ENCODE data around the gene DNM1. TPM values are rescaled to one million over a fixed set of nuclear protein-coding genes. Genes with fewer than 3 reads are reported as not detected.
A peak's percentile ranks its signal among the peaks of the same experiment; 100 is the strongest.

DNM1 gene
- total RNA-seq, 5 donors from 2014 or later (not counting 1 experiment from before 2014, with no cell fraction given), result 0.95 to 3.0 (median 1.8) TPM

DNA sequence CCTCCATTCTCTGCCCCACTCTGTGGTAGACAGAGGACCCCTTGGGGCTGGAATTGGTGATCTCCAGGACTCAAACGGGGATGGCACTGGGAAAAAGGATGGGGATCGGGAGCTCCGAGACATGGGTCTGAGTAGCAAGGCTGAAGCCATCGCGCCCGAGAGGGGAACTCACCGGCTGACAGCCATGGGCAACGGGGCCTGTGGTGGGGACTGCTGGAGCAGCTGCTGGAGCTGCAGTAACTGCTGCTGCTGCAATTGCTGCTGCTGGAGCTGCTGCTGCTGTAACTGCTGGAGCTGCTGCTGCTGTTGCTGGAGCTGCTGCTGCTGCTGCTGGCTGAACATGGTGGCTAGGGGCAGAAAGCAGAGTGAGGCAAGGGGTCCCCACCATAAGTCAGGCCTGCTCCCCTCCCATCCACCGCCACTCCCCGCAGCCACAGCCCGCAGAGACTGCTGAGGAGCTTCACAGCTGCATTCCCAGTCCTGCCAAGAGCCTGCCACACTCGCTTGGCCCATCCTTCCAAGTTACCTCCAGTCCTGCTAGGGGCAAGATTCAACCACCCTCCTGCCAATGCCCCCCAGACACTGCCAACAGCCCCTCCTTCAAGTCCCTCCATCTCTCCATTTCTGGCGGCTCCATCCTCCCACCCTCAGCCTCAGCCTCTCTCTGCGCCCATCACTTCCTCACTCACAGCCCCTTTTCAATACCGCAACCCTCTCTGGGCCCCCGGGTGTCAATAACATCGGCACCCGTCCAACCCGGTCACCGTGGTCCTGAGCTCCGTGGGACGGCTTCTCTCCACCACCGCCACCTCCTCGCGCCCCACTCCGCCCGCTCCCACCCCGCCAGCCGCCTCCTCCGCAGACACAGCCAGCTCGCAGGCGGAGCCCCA is 12.4 kb upstream of the DNM1 start:
- Mint-ChIP-seq H3K4me3 (peak overlapping the region; percentile 88 to 94 (median 91)), H3K27ac (peak overlapping the region; percentile 84 to 87), H3K9me3 (no peaks in the 10 kb centered on the region), H3K4me1 (peaks cover 31 to 35% (median 34%) of the 10 kb centered on the region in 3 donors), H3K27me3 (no peaks in the 10 kb centered on the region), H3K36me3 (peaks cover 21% of the 10 kb centered on the region)
- no peaks in the 10 kb centered on the region for H3K9me3 ChIP-seq
- DNase-seq (peak in 10 of 35 experiments; percentile 5 to 26 (median 10)), ATAC-seq (replicated peaks in 1 of 4) (peak; percentile 54 to 68 (median 63))
- peaks cover 6 to 23% of the 10 kb centered on the region in 2 experiments for H3K4me1 ChIP-seq (ENCODE audit: control insufficient read depth in 1 of 2, extremely low read depth in 1 of 2, insufficient read depth in 2 of 2, low read length in 2 of 2)
- POLR2A ChIA-PET, result interaction anchor here in 1 of 2 donors (0.6 kb wide), 1 partner anchor 141 kb away, joined by 3 read pairs; no protein-coding TSS in a partner anchor
- peak overlapping the region; percentile 44 to 62 for H3K4me3 ChIP-seq (ENCODE audit: control insufficient read depth in 1 of 2, extremely low read depth in 1 of 2, low read length in 1 of 2)
- WGBS (ENCODE audit: insufficient coverage), result 25% methylated on average over 28 of the region's 32 CpGs
- CTCF ChIA-PET, result interaction anchor here in 1 of 2 donors (0.5 to 1.1 kb wide), 4 partner anchors 31 to 927 kb away, joined by 3 to 6 read pairs (median 4); partner anchors contain the start of gene BBLN
- peaks cover 0 to 26% of the 10 kb centered on the region in 2 donors for H3K36me3 ChIP-seq (ENCODE audit: control insufficient read depth in 2 of 2, extremely low read depth in 1 of 2, insufficient read depth in 1 of 2, low read length in 1 of 2)
- H3K27me3 ChIP-seq (replicated peaks in 1 of 2; ENCODE audit: control insufficient read depth in 2 of 2, extremely low read depth in 1 of 2, insufficient read depth in 2 of 2, low read length in 1 of 2), result peaks cover 0 to 14% of the 10 kb centered on the region in 2 experiments
- H3K27ac ChIP-seq (ENCODE audit: low read length), result no peak overlapping the region

DNA sequence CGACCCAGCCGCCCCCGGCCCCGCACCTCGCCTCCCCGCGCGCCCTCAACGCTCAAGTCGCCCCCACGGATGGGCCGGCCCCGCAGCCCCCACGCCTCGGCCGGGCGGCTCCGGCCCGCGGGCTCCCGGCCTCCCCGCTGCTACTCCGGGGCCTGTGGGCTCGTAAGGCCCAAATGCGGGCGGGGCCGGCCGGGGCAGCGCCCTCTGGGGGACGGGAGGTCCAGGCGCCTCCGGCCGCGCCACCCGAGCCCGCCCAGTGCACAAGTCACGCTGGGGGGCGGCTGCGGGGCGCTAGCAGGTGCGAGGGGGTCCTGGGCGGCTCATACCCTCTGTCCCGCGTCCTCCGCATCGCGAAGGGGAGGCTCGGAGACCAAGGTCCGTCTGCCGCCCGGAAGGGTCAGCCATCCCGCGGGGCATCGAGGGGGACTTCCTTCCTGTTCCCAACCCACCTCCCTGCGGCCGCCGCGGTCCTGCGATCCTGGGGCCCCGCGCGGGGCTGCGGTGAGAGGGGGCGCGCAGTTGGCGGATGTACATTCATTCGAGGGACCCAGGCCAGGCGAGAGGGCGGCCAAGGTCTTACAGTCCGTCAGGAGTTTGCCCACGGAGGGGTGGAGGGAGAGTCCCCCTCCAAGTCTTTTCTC is 11.7 kb upstream of the DNM1 start, which contains the start of gene CIZ1:
CIZ1 (minus strand) TSS at position 167 of the 641 bp plus-strand sequence. CDS start 715 bp downstream, outside the sequence.
- ChIA-PET CTCF (interaction anchor here in 1 of 2 donors (0.7 to 1.1 kb wide), 3 partner anchors 13 to 33 kb away, joined by 3 to 6 read pairs (median 3); partner anchors contain the start of gene BBLN), POLR2A (interaction anchor here in 1 of 2 donors (0.6 kb wide), 1 partner anchor 96 kb away, joined by 3 read pairs; no protein-coding TSS in a partner anchor)
- no peaks in the 10 kb centered on the region for H3K9me3 ChIP-seq
- H3K4me3 ChIP-seq (ENCODE audit: control insufficient read depth in 1 of 2, extremely low read depth in 1 of 2, low read length in 1 of 2), result peak within 1 kb of the TSS; percentile 53 to 62
- peaks cover 0 to 14% of the 10 kb centered on the region in 2 experiments for H3K27me3 ChIP-seq (replicated peaks in 1 of 2; ENCODE audit: control insufficient read depth in 2 of 2, extremely low read depth in 1 of 2, insufficient read depth in 2 of 2, low read length in 1 of 2)
- under 1% methylated on average over 56 of the region's 71 CpGs for WGBS (ENCODE audit: insufficient coverage)
- peak; percentile 27 to 85 (median 58) for DNase-seq
- no peak within 1 kb of the TSS for H3K27ac ChIP-seq (ENCODE audit: low read length)
- Mint-ChIP-seq H3K4me3 (peak within 1 kb of the TSS; percentile 88 to 94 (median 91)), H3K27ac (peak within 1 kb of the TSS; percentile 84 to 87), H3K27me3 (no peaks in the 10 kb centered on the region), H3K9me3 (no peaks in the 10 kb centered on the region), H3K4me1 (peaks cover 29 to 34% (median 29%) of the 10 kb centered on the region in 3 donors), H3K36me3 (peaks cover 17% of the 10 kb centered on the region)
- H3K36me3 ChIP-seq (ENCODE audit: control insufficient read depth in 2 of 2, extremely low read depth in 1 of 2, insufficient read depth in 1 of 2, low read length in 1 of 2), result peaks cover 0 to 19% of the 10 kb centered on the region in 2 donors
- peak; percentile 92 to 97 (median 93) for ATAC-seq (replicated peaks in 1 of 4)
- peaks cover 6 to 23% of the 10 kb centered on the region in 2 experiments for H3K4me1 ChIP-seq (ENCODE audit: control insufficient read depth in 1 of 2, extremely low read depth in 1 of 2, insufficient read depth in 2 of 2, low read length in 2 of 2)

DNA sequence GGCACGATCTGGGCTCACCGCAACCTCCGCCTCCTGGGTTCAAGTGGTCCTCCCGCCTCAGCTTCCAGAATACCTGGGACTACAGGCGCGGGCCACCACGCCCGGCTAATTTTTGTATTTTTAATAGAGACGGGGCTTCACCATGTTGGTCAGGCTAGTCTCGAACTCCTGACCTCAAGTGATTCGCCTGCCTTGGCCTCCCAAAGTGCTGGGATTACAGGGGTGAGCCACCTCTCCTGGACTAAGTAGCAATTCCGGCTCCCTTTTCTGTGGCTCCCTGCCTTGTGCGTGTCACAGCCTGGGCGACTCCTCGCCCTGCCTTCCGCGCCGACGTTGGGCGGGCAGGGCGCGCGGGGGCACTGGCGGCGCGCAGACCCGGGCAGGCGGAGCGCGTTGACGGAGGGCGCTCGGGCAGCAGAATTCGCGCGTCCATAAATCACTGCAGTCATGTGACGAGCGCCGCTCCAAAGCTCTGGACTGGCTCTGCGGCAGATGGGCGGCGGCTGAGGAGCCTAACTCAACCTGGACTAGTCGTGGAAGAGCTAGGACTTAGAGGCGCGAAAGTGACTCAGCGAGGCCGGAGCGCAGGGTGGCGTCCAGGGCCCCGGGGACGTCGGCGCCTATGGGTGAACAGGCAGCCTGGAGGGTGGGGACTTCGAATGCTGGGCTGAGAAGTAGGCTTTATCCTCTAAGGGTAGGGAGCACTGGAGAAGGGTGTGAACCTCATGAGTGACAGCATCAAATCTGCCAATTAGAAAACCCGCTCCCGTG is 10.4 kb upstream of the DNM1 start:
- Mint-ChIP-seq H3K27me3 (no peaks in the 10 kb centered on the region), H3K27ac (no peak overlapping the region), H3K36me3 (peaks cover 12% of the 10 kb centered on the region), H3K4me3 (peak overlapping the region in 2 of 3 donors; percentile 28 to 42), H3K4me1 (peaks cover 17 to 31% (median 26%) of the 10 kb centered on the region in 3 donors), H3K9me3 (no peaks in the 10 kb centered on the region)
- Histone ChIP-seq H3K27me3 (replicated peaks in 1 of 2; ENCODE audit: control insufficient read depth in 2 of 2, extremely low read depth in 1 of 2, insufficient read depth in 2 of 2, low read length in 1 of 2) (peaks cover 0 to 17% of the 10 kb centered on the region in 2 experiments), H3K27ac (ENCODE audit: low read length) (no peak overlapping the region), H3K4me1 (ENCODE audit: control insufficient read depth in 1 of 2, extremely low read depth in 1 of 2, insufficient read depth in 2 of 2, low read length in 2 of 2) (peaks cover 6 to 23% of the 10 kb centered on the region in 2 experiments), H3K9me3 (no peaks in the 10 kb centered on the region), H3K36me3 (ENCODE audit: control insufficient read depth in 2 of 2, extremely low read depth in 1 of 2, insufficient read depth in 1 of 2, low read length in 1 of 2) (peaks cover 0 to 17% of the 10 kb centered on the region in 2 donors), H3K4me3 (ENCODE audit: control insufficient read depth in 1 of 2, extremely low read depth in 1 of 2, low read length in 1 of 2) (peak overlapping the region in 1 of 2 donors; percentile 1)
- DNase-seq, result peak in 19 of 35 experiments; percentile 16 to 60 (median 46)
- CTCF ChIA-PET, result interaction anchor here (0.6 to 0.7 kb wide), 2 partner anchors 12 to 618 kb away, joined by 3 to 5 read pairs; no protein-coding TSS in a partner anchor
- WGBS (ENCODE audit: insufficient coverage), result 57% methylated on average over 46 of the region's 56 CpGs
- ATAC-seq (replicated peaks in 1 of 4), result peak in 2 of 4 experiments; percentile 73 to 74
- POLR2A ChIA-PET, result no interaction called here

DNA sequence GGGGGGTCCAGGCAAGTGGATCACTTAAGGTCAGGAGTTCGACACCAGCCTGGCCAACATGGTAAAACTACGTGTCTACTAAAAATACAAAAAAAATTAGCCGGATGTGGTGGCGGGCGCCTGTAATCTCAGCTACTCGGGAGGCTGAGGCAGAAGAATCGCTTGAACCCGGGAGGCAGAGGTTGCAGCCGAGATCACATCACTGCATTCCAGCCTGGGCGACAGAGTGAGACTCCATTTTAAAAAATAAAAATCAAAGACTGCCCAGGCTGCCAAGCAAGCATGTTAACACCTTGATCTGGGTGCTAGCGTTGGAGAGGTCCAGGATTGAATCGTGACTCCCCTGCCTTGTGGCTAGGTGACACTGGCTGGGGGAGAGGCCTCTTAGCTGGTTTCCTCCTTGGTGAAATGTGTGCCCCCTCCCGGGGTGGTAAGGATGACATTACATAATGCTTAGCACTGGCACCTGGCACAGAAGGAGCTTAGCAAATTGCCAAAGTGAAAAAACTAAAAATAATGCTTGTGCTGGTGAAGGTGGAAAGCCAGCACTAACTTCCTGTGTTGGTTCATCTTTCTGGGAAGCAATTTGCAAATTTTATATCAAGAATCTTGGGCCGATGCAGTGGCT is 9.6 kb upstream of the DNM1 start:
- Histone ChIP-seq H3K27ac (ENCODE audit: low read length) (no peak overlapping the region), H3K27me3 (replicated peaks in 1 of 2; ENCODE audit: control insufficient read depth in 2 of 2, extremely low read depth in 1 of 2, insufficient read depth in 2 of 2, low read length in 1 of 2) (peaks cover 0 to 17% of the 10 kb centered on the region in 2 experiments), H3K36me3 (ENCODE audit: control insufficient read depth in 2 of 2, extremely low read depth in 1 of 2, insufficient read depth in 1 of 2, low read length in 1 of 2) (peaks cover 0 to 13% of the 10 kb centered on the region in 2 donors), H3K9me3 (no peaks in the 10 kb centered on the region), H3K4me3 (ENCODE audit: control insufficient read depth in 1 of 2, extremely low read depth in 1 of 2, low read length in 1 of 2) (no peak overlapping the region), H3K4me1 (ENCODE audit: control insufficient read depth in 1 of 2, extremely low read depth in 1 of 2, insufficient read depth in 2 of 2, low read length in 2 of 2) (peaks cover 6 to 23% of the 10 kb centered on the region in 2 experiments)
- H3K27ac Mint-ChIP-seq, result no peak overlapping the region
- ChIA-PET CTCF (no interaction called here), POLR2A (no interaction called here)
- WGBS (ENCODE audit: insufficient coverage), result 78% methylated on average over 12 of the region's 14 CpGs
- no peaks in the 10 kb centered on the region for H3K9me3 Mint-ChIP-seq
- peak overlapping the region in 2 of 3 donors; percentile 21 to 39 for H3K4me3 Mint-ChIP-seq
- H3K27me3 Mint-ChIP-seq, result no peaks in the 10 kb centered on the region
- ATAC-seq (replicated peaks in 1 of 4), result no peak
- H3K4me1 Mint-ChIP-seq, result peaks cover 12 to 26% (median 22%) of the 10 kb centered on the region in 3 donors
- H3K36me3 Mint-ChIP-seq, result peaks cover 12% of the 10 kb centered on the region
- no peak for DNase-seq

DNA sequence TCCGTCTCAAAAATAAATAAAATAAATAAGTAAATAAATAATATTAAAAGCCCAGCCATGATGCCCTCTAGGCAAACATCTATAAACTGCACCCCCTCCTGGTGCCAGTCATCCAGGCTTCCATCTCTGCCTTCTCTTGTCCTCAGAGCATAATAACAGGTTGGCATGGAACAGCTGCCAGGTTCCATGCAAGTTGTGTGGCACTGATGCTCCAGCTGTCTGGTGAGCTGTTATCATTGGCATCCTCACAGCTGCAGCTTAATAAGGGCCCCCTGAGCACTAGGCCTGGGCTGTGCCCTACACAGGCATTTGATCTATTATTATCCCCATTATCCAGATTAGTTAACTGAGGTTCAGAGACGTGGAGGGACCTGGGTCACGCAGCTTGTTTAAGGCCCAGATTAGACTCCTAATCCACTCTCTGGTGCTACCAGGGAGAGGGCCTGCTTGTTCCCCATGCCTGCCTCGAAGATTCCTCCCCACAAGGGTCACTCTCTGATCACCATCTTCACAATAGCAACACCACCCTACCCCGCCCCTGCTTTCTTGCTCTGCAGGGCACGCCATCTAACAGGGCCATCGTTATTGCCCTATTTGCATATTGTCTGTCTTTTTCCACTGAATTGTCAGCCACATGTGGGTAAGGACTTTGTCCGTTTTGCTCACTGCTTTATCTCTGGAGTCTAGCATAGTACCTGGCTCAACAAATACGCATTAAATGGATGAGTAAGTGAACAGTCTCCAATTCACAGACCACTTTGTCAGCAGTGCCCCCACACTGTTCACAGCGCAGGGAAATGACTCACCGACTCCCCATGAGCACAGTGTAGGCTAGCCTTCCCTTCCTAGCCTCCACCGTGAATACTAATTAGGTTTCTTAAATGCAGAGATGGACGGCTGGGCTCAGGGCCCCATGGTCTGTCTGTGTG is 1.5 kb upstream of the DNM1 start:
- Mint-ChIP-seq H3K4me1 (peaks cover 6 to 7% (median 7%) of the 10 kb centered on the region in 3 donors), H3K27ac (no peak overlapping the region), H3K36me3 (no peaks in the 10 kb centered on the region), H3K4me3 (no peak overlapping the region), H3K9me3 (no peaks in the 10 kb centered on the region), H3K27me3 (peaks cover 4 to 10% of the 10 kb centered on the region in 2 donors)
- CTCF ChIA-PET, result no interaction called here
- DNase-seq, result no peak
- WGBS (ENCODE audit: insufficient coverage), result 85% methylated on average over 5 of the region's 13 CpGs
- Histone ChIP-seq H3K4me3 (ENCODE audit: control insufficient read depth in 1 of 2, extremely low read depth in 1 of 2, low read length in 1 of 2) (no peak overlapping the region), H3K9me3 (no peaks in the 10 kb centered on the region), H3K27ac (ENCODE audit: low read length) (no peak overlapping the region), H3K36me3 (ENCODE audit: control insufficient read depth in 2 of 2, extremely low read depth in 1 of 2, insufficient read depth in 1 of 2, low read length in 1 of 2) (no peaks in the 10 kb centered on the region), H3K4me1 (ENCODE audit: control insufficient read depth in 1 of 2, extremely low read depth in 1 of 2, insufficient read depth in 2 of 2, low read length in 2 of 2) (peaks cover 7 to 18% of the 10 kb centered on the region in 2 experiments), H3K27me3 (replicated peaks in 1 of 2; ENCODE audit: control insufficient read depth in 2 of 2, extremely low read depth in 1 of 2, insufficient read depth in 2 of 2, low read length in 1 of 2) (peaks cover 0 to 29% of the 10 kb centered on the region in 2 experiments)
- POLR2A ChIA-PET, result no interaction called here
- no peak for ATAC-seq (replicated peaks in 1 of 4)
